ENCODE data around the gene SYTL2.

The SYTL2 gene

DNA sequence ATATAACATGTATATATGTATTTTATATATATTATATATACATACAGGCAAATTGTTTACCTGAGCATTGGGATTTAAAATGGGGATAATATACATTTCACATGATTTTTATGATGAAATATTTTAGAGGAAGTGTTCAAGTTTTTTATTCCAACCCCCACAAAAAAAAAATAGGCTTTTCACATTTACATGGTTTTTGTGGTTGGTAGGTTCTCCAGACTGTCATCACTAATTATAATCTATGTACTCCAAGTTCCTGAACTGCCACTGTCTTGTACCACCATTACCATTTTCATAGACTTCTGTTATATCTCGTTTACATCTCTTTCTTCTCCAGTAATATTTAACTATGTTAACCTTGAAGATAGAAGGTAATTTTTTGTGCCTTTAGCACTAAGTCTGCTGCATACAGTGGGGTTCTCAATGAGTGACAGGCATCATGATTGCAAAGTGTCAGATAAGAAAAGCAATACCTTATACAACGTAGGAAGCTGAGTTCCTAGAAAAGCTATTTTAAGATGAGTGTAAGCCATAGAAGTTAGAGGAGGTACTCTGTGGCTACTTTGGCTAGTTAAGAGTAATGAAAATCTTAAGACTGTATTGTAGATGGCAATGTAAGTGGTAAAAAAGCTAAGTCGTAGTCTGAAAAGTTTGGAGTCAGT lies 158.0 kb downstream of the SYTL2 start:
- no peak for DNase-seq (ENCODE audit: low read depth in 2 of 2)

DNA sequence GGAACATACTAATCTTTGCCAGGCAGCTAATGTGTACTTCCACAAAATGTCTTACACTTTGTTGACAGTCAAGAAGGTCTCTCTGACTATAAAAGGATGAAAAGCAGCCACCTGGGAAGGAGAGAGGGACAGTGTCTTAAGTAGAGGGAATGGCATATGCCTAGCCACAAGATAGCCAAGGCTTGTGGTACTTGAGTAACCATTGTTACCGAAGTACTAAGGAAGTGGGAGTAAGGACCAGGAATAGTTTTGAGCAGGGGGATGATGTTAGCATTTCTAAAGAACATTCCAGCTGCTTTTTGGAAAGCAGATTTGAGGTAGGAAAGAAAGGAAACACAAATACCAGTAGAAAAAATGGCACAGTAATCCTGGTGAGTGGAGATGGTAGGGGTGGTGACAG lies 159.8 kb downstream of the SYTL2 start:
- DNase-seq (ENCODE audit: low read depth in 2 of 2) = no peak

DNA sequence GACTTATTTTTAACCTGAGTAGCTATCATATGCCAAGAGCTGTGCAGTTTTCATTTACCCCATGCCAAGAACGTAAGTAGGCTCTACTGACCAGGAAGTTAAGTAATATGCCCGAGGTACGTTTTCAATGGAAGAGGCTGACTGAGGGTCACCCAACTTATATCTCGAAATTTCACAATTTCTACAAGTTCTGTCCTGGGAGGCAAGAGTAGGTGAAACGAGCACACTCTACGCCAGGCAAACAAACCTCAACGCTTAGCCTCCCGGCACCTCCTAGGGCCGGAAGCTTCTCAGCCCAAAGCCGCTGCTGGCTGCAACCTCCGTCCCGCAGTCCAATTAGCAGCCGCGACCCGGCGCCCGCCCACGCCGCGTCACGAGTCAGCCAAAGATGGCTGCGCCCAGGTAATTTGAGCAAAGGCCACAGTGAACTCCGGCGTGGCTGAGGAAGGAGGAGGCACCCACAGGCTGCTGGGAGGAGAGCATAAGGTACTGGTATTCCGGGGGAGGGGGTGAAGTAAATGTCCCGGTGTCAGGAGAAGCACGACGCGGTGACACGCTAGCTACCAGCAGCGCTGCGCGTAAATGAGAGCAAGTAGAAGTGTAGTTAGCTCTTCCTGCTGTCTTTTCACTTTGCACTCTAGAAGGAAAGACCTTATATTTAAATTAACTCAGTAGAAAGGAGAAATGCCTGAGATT lies 163.2 kb downstream of the SYTL2 start, which contains the start of gene TMEM126A:
Gene TMEM126A, plus strand, starts transcription at position 364 of the 696 bp plus-strand sequence. CDS start 2,289 bp downstream, outside the sequence.
- peak; percentile 78 to 79 for DNase-seq (ENCODE audit: low read depth in 2 of 2)

DNA sequence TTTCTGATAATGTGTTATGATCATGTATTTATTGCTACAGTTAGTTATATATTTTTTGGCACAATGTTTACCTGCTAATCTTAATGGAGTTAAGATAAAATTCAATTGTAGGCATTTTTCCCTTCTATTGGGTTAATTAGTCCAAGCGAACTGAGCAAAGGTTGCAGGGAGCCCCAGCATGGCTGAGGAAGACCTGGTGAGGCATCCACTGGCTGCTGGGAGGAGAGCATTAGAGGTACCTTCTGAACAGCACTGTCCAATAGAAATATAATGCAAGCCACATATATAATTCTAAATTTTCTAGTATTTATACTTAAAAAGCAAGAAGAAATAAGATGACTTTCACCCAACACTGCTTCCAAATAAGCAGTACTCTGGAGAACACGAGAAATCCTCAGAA lies 163.9 kb downstream of the SYTL2 start:
- DNase-seq (ENCODE audit: low read depth in 2 of 2) = no peak

Measured in stimulated activated CD8-positive, alpha-beta memory T cell treated with anti-CD3 and anti-CD28 coated beads, Interleukin-2, amount 100 ng/mL, for 1 hour (primary cell).